Measurements from ENCODE around the gene ASCC3. TPM values are rescaled to one million over a fixed set of nuclear protein-coding genes. Genes with fewer than 3 reads are reported as not detected.

Gene ASCC3
- total RNA-seq, 1 experiment from 2014 or later: 32.2 TPM

- ChIA-PET CTCF (interaction anchor here (0.6 kb wide), 1 partner anchor 389 kb away, joined by 3 read pairs; no protein-coding TSS in a partner anchor), POLR2A (ENCODE audit: low non-redundant PET) (no interaction called here)
- peaks cover 13% of the 10 kb centered on the region for H3K4me1 ChIP-seq (ENCODE audit: insufficient read depth, low read length, poor library complexity, severe bottlenecking)
- H3K4me3 ChIP-seq (ENCODE audit: low read depth, low read length, poor library complexity, severe bottlenecking): no peak overlapping the region
- H3K27me3 ChIP-seq (replicated peaks; ENCODE audit: insufficient read depth, low read depth, low read length, poor library complexity): no peaks in the 10 kb centered on the region
- BruUV-seq (replicated peaks): no TSS peak
- peak; percentile 51 for DNase-seq (ENCODE audit: low spot score)
- no peak overlapping the region for H3K27ac ChIP-seq (ENCODE audit: low read depth, low read length, poor library complexity, severe bottlenecking)
- H3K36me3 ChIP-seq (ENCODE audit: insufficient read depth, low read length, poor library complexity, severe bottlenecking): no peaks in the 10 kb centered on the region
- H3K9me3 ChIP-seq (ENCODE audit: low read depth, low read length, poor library complexity, severe bottlenecking): no peaks in the 10 kb centered on the region
- TF ChIP-seq CTCF (conservative IDR thresholded peaks at IDR 0.05; ENCODE audit: low read depth, low read length) (peak; percentile 65), EZH2 (IDR thresholded peaks at IDR 0.05; ENCODE audit: borderline replicate concordance, low read depth, low read length, poor library complexity, severe bottlenecking) (no peak)
- intact Hi-C loops (cut with micrococcal nuclease; ENCODE audit: unreplicated experiment): loop anchor here (5.0 kb wide), 2 partner anchors 507 to 603 kb away; no protein-coding TSS in a partner anchor
Measured at GRCh38 chr6:100719883-100720682, 161.0 kb downstream of the ASCC3 start.

GRCh38 chr6:100712997-100713396 lies 168.1 kb downstream of the ASCC3 start:
- BruUV-seq (replicated peaks): no TSS peak
- H3K27ac ChIP-seq (ENCODE audit: low read depth, low read length, poor library complexity, severe bottlenecking): no peak overlapping the region
- intact Hi-C loops (cut with micrococcal nuclease; ENCODE audit: unreplicated experiment): no loop called here
- H3K27me3 ChIP-seq (replicated peaks; ENCODE audit: insufficient read depth, low read depth, low read length, poor library complexity): no peaks in the 10 kb centered on the region
- no peaks in the 10 kb centered on the region for H3K9me3 ChIP-seq (ENCODE audit: low read depth, low read length, poor library complexity, severe bottlenecking)
- POLR2A ChIA-PET (ENCODE audit: low non-redundant PET): no interaction called here
- no peaks in the 10 kb centered on the region for H3K36me3 ChIP-seq (ENCODE audit: insufficient read depth, low read length, poor library complexity, severe bottlenecking)
- no peak for DNase-seq (ENCODE audit: low spot score)
- TF ChIP-seq EZH2 (IDR thresholded peaks at IDR 0.05; ENCODE audit: borderline replicate concordance, low read depth, low read length, poor library complexity, severe bottlenecking) (no peak), CTCF (conservative IDR thresholded peaks at IDR 0.05; ENCODE audit: low read depth, low read length) (no peak)
- no peak overlapping the region for H3K4me3 ChIP-seq (ENCODE audit: low read depth, low read length, poor library complexity, severe bottlenecking)
- peaks cover 6% of the 10 kb centered on the region for H3K4me1 ChIP-seq (ENCODE audit: insufficient read depth, low read length, poor library complexity, severe bottlenecking)
- CTCF ChIA-PET: no interaction called here

GRCh38 chr6:100706491-100706890 lies 174.6 kb downstream of the ASCC3 start:
- ChIA-PET POLR2A (ENCODE audit: low non-redundant PET) (no interaction called here), CTCF (no interaction called here)
- BruUV-seq (replicated peaks): no TSS peak
- Histone ChIP-seq H3K27ac (ENCODE audit: low read depth, low read length, poor library complexity, severe bottlenecking) (no peak overlapping the region), H3K27me3 (replicated peaks; ENCODE audit: insufficient read depth, low read depth, low read length, poor library complexity) (no peaks in the 10 kb centered on the region), H3K4me3 (ENCODE audit: low read depth, low read length, poor library complexity, severe bottlenecking) (no peak overlapping the region), H3K36me3 (ENCODE audit: insufficient read depth, low read length, poor library complexity, severe bottlenecking) (no peaks in the 10 kb centered on the region), H3K9me3 (ENCODE audit: low read depth, low read length, poor library complexity, severe bottlenecking) (no peaks in the 10 kb centered on the region), H3K4me1 (ENCODE audit: insufficient read depth, low read length, poor library complexity, severe bottlenecking) (no peaks in the 10 kb centered on the region)
- DNase-seq (ENCODE audit: low spot score): no peak
- no peak for TF ChIP-seq CTCF (conservative IDR thresholded peaks at IDR 0.05; ENCODE audit: low read depth, low read length)
- TF ChIP-seq EZH2 (IDR thresholded peaks at IDR 0.05; ENCODE audit: borderline replicate concordance, low read depth, low read length, poor library complexity, severe bottlenecking): no peak
- intact Hi-C loops (cut with micrococcal nuclease; ENCODE audit: unreplicated experiment): no loop called here
